T-cell (primary cell): ENCODE measurements around the gene TBX4. TPM values are rescaled to one million over a fixed set of nuclear protein-coding genes. Genes with fewer than 3 reads are reported as not detected.

Experiments used
- ATAC-seq, 4 experiments: fragments of 200-7000 bp in 3 of 4; fragments of 150-1000 bp in 1 of 4; cut with Tn5 transposase; replicated peaks in 1 of 4; 1 replicate in 3 of 4; 2 replicates in 1 of 4; pipeline ENCODE4 v1.10.0; 2021; ENCODE audit warnings: moderate library complexity in 3 of 4, mild to moderate bottlenecking in 2 of 4, moderate number of reproducible peaks in 1 of 4
- CTCF ChIA-PET, 2 donors: fragments of 300-600 bp; sonication (Branson Sonifier 250); formaldehyde crosslinking; loops; one replicate each; lab custom pipeline; 2022; ENCODE audit warnings: antibody characterized with exemption in 2 of 2; lab: Charles Lee
- POLR2A ChIA-PET, 2 donors: fragments of 300-600 bp; sonication (Branson Sonifier 250); formaldehyde crosslinking; loops; one replicate each; lab custom pipeline; 2022; ENCODE audit warnings: antibody characterized with exemption in 2 of 2; lab: Charles Lee
- DNase-seq, 35 experiments: peaks; one replicate each; pipeline versions ENCODE4 v3.0.0 to v3.0.0-alpha.2; 2013 to 2023
- H3K27ac ChIP-seq: one replicate; pipeline ENCODE4 v1.5.1; 2013; ENCODE audit warnings: low read length
- H3K27me3 ChIP-seq, 2 experiments: replicated peaks in 1 of 2; 1 replicate in 1 of 2; 2 replicates in 1 of 2; pipeline versions ENCODE4 v1.6.1 to v1.7.0; 2013; ENCODE audit warnings: low read length in 1 of 2, mixed read lengths in 1 of 2; ENCODE audit not compliant: control insufficient read depth in 2 of 2, insufficient read depth in 2 of 2; ENCODE audit errors: extremely low read depth in 1 of 2
- H3K36me3 ChIP-seq, 2 donors: 1 replicate in 1 of 2; 2 replicates in 1 of 2; pipeline versions ENCODE4 v1.6.1 to v1.7.0; 2013; ENCODE audit warnings: low read length in 1 of 2; ENCODE audit not compliant: control insufficient read depth in 2 of 2, insufficient read depth in 1 of 2; ENCODE audit errors: extremely low read depth in 1 of 2
- H3K4me1 ChIP-seq, 2 experiments: 1 replicate in 1 of 2; 2 replicates in 1 of 2; pipeline versions ENCODE4 v1.6.1 to v1.7.0; 2013; ENCODE audit warnings: low read length in 2 of 2, mixed read lengths in 1 of 2; ENCODE audit not compliant: insufficient read depth in 2 of 2, control insufficient read depth in 1 of 2; ENCODE audit errors: extremely low read depth in 1 of 2
- H3K4me3 ChIP-seq, 2 donors: 1 replicate in 1 of 2; 2 replicates in 1 of 2; pipeline versions ENCODE4 v1.5.1 to v1.7.0; 2013; ENCODE audit warnings: mild to moderate bottlenecking in 2 of 2, low read length in 1 of 2, moderate library complexity in 1 of 2; ENCODE audit not compliant: control insufficient read depth in 1 of 2; ENCODE audit errors: extremely low read depth in 1 of 2
- H3K9me3 ChIP-seq: 2 replicates; pipeline ENCODE4 v1.7.0; 2013
- H3K27ac Mint-ChIP-seq, 2 donors: one replicate each; pipeline ENCODE4 v1.8.0; 2020 to 2021; ENCODE audit warnings: mild to moderate bottlenecking in 2 of 2, mixed read lengths in 2 of 2
- H3K27me3 Mint-ChIP-seq, 2 donors: one replicate each; pipeline ENCODE4 v1.8.0; 2021 to 2022; ENCODE audit warnings: mixed read lengths in 2 of 2
- H3K36me3 Mint-ChIP-seq: one replicate; pipeline ENCODE4 v1.8.0; 2021; ENCODE audit warnings: mixed read lengths
- H3K4me1 Mint-ChIP-seq, 3 donors: one replicate each; pipeline ENCODE4 v1.8.0; 2020 to 2022; ENCODE audit warnings: mixed read lengths in 3 of 3, mild to moderate bottlenecking in 1 of 3
- H3K4me3 Mint-ChIP-seq, 3 donors: one replicate each; pipeline ENCODE4 v1.8.0; 2020 to 2022; ENCODE audit warnings: mild to moderate bottlenecking in 3 of 3, mixed read lengths in 3 of 3, moderate library complexity in 3 of 3
- H3K9me3 Mint-ChIP-seq, 3 donors: one replicate each; pipeline ENCODE4 v1.8.0; 2020 to 2022; ENCODE audit warnings: mixed read lengths in 3 of 3
- WGBS: methylation state at CpG from one replicate; pipeline ENCODE4 v1.1.5; 2013; ENCODE audit warnings: missing lambda C conversion rate; ENCODE audit not compliant: insufficient coverage; 5-methylcytosine and 5-hydroxymethylcytosine counted together
- total RNA-seq, 35 experiments: library from RNA in 6 of 35; stranded (reverse) in 6 of 35; fragments of 120-200 nt in 1 of 35; gene quantifications; one replicate each; pipeline versions ENCODE4 v1.2.1 to v1.2.4 and lab custom pipeline; 2013 to 2026

The TBX4 gene
- total RNA-seq, 5 donors from 2014 or later (not counting 1 experiment from before 2014, with no cell fraction given): not detected

DNA sequence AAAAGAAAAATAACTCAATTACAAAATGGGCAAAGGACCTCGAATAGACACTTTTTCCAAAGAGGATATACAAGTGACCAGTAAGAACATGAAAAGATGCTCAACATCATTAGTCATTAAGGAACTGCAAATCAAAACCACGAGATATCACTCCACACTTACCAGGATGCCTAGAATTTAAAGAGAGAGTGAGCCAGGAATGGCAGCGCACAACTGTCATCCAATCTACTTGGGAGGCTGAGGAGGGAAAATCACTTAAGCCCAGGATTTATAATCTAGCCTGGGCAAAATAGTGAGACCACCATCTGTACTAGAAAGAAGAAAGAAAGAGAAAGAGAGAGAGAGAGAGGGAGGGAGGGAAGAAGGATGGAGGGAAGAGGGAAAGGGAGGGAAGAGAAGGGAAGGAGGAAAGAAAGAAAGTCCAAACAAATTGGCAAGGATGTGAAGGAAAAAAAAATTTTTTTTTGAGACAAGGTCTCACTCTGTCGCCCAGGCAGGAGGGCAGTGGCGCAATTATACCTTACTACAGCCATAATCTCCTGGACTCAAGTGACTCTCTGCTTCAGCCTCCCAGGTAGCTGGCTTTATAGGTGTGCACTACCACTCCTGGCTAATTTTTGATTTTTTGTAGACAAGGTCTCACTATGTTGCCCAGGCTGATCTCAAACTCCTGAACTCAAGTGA is 30.0 kb upstream of the TBX4 start:
- ATAC-seq (no peak), DNase-seq (no peak)
- H3K27me3 ChIP-seq: peaks cover 6 to 40% of the 10 kb centered on the region in 2 experiments
- no peaks in the 10 kb centered on the region for H3K9me3 ChIP-seq
- H3K36me3 ChIP-seq: no peaks in the 10 kb centered on the region
- no CpG with 5 or more reads among the region's 5 CpGs for WGBS
- H3K27ac Mint-ChIP-seq: no peak overlapping the region
- no peak overlapping the region for H3K4me3 Mint-ChIP-seq
- H3K4me1 Mint-ChIP-seq: no peaks in the 10 kb centered on the region
- no peak overlapping the region for H3K4me3 ChIP-seq
- H3K27me3 Mint-ChIP-seq: peaks cover 50 to 69% of the 10 kb centered on the region in 2 donors
- no peak overlapping the region for H3K27ac ChIP-seq
- no peaks in the 10 kb centered on the region for H3K9me3 Mint-ChIP-seq
- H3K4me1 ChIP-seq: no peaks in the 10 kb centered on the region
- CTCF ChIA-PET: no interaction called here
- POLR2A ChIA-PET: no interaction called here
- H3K36me3 Mint-ChIP-seq: no peaks in the 10 kb centered on the region

DNA sequence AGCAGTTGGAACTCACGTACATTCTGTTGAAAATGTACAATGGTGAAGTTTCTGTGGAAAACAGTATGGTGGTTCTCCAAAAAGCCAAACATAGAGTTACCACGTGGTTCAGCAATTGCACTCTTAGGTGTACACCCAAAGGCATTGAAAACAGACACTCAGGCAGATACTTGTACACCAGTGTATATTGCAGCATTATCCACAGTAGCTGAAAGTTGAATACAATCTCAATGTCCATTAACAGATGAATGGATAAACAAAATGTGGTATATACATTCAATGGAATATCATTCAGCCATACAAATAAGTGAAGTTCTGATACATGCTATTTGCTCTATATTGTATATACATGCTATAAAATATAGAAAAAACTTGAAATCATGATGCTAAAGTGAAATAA is 29.4 kb upstream of the TBX4 start:
- H3K4me3 ChIP-seq: no peak overlapping the region
- H3K36me3 Mint-ChIP-seq: no peaks in the 10 kb centered on the region
- H3K9me3 ChIP-seq: no peaks in the 10 kb centered on the region
- H3K36me3 ChIP-seq: no peaks in the 10 kb centered on the region
- ATAC-seq (no peak), DNase-seq (no peak)
- no CpG with 5 or more reads among the region's 2 CpGs for WGBS
- H3K4me1 Mint-ChIP-seq: no peaks in the 10 kb centered on the region
- no peak overlapping the region for H3K27ac Mint-ChIP-seq
- H3K27me3 ChIP-seq: peaks cover 6 to 35% of the 10 kb centered on the region in 2 experiments
- H3K4me3 Mint-ChIP-seq: no peak overlapping the region
- ChIA-PET CTCF (no interaction called here), POLR2A (no interaction called here)
- H3K9me3 Mint-ChIP-seq: no peaks in the 10 kb centered on the region
- peaks cover 50 to 69% of the 10 kb centered on the region in 2 donors for H3K27me3 Mint-ChIP-seq
- no peak overlapping the region for H3K27ac ChIP-seq
- H3K4me1 ChIP-seq: no peaks in the 10 kb centered on the region

DNA sequence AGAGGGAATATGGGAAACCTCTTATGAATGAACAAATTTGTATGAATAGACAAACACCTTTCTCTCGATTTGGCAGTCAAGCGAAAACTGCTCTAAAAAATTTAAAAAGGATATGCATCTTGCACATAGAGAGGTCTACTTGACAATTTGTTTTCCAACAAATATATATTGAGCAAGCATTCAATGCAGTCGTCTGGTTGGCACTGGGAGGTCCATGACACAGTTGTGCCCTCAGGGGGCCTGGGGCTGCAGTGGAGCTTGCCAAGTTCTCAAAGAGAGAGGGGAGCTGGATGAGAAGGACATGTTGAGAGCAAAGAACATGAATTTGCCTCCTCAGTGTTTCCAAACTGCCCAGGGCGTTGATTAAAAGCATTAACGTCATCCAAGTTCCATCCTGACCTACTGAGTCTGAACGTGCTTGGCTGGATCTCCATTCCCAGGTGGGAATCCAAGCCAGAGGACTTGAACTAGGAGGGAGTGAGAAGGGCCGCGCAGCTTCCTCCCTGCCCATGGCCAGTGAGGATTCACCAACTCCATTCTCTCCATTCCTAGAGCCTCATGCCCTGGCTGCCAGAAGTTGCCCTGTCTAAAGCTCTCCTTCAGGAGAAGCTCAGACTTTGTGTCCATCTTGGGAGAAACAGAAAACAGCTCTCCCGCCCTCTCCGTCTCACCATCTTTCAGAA is 28.1 kb upstream of the TBX4 start:
- Mint-ChIP-seq H3K9me3 (no peaks in the 10 kb centered on the region), H3K27ac (no peak overlapping the region), H3K4me1 (no peaks in the 10 kb centered on the region), H3K27me3 (peaks cover 44 to 58% of the 10 kb centered on the region in 2 donors), H3K36me3 (no peaks in the 10 kb centered on the region), H3K4me3 (no peak overlapping the region)
- no peaks in the 10 kb centered on the region for H3K36me3 ChIP-seq
- ChIA-PET CTCF (no interaction called here), POLR2A (no interaction called here)
- H3K27ac ChIP-seq: no peak overlapping the region
- peaks cover 6 to 34% of the 10 kb centered on the region in 2 experiments for H3K27me3 ChIP-seq
- H3K9me3 ChIP-seq: no peaks in the 10 kb centered on the region
- ATAC-seq (no peak), DNase-seq (no peak)
- WGBS: 72% methylated on average over 5 of the region's 10 CpGs
- no peaks in the 10 kb centered on the region for H3K4me1 ChIP-seq
- no peak overlapping the region for H3K4me3 ChIP-seq

DNA sequence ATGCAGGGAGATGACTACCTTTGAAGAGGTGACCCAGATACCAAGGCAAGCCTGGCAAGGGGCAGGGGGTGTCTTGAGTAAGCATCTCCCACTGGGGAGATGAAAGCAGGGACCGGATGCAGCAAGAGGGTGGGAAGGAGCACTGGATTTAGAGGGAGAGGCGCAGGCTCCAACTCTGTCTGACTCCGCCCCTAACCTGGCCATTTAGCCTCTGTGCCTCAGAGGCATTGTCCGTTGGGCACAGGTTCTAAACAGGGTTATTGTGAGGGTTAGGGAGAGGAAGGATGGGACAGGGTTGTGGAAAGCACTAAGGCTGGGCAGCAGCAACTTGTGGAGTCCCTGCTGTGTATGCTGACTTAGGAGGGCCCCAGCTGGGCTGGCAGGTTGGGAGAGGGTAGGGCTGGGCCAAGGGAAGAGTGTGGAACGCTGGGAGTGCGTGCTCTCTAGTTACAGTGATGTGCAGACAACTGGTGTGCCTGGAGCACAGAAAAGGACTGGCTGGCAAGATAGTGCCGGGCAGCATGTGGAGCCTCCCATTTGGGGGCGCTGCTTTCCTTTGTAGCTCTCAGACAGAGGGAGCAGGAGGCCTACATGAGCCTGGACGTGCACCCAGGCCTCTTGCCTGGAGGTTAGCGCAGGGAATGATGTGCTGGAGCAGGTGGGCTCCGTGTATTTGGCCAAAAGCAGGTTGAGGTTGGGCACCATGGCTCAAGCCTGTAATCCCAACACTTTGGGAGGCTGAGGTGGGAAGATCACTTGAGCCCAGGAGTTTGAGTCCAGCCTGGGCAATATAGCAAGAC is 26.3 kb upstream of the TBX4 start:
- 54% methylated on average over 9 of the region's 11 CpGs for WGBS
- ATAC-seq (no peak), DNase-seq (no peak)
- Histone ChIP-seq H3K4me3 (no peak overlapping the region), H3K27ac (no peak overlapping the region), H3K9me3 (no peaks in the 10 kb centered on the region), H3K4me1 (no peaks in the 10 kb centered on the region), H3K36me3 (no peaks in the 10 kb centered on the region), H3K27me3 (peaks cover 3 to 25% of the 10 kb centered on the region in 2 experiments)
- CTCF ChIA-PET: interaction anchor here in 1 of 2 donors (0.6 kb wide), 1 partner anchor 416 kb away, joined by 6 read pairs; no protein-coding TSS in a partner anchor
- no peaks in the 10 kb centered on the region for H3K36me3 Mint-ChIP-seq
- no peaks in the 10 kb centered on the region for H3K4me1 Mint-ChIP-seq
- no peak overlapping the region for H3K4me3 Mint-ChIP-seq
- POLR2A ChIA-PET: no interaction called here
- H3K27ac Mint-ChIP-seq: no peak overlapping the region
- no peaks in the 10 kb centered on the region for H3K9me3 Mint-ChIP-seq
- peaks cover 31 to 45% of the 10 kb centered on the region in 2 donors for H3K27me3 Mint-ChIP-seq

DNA sequence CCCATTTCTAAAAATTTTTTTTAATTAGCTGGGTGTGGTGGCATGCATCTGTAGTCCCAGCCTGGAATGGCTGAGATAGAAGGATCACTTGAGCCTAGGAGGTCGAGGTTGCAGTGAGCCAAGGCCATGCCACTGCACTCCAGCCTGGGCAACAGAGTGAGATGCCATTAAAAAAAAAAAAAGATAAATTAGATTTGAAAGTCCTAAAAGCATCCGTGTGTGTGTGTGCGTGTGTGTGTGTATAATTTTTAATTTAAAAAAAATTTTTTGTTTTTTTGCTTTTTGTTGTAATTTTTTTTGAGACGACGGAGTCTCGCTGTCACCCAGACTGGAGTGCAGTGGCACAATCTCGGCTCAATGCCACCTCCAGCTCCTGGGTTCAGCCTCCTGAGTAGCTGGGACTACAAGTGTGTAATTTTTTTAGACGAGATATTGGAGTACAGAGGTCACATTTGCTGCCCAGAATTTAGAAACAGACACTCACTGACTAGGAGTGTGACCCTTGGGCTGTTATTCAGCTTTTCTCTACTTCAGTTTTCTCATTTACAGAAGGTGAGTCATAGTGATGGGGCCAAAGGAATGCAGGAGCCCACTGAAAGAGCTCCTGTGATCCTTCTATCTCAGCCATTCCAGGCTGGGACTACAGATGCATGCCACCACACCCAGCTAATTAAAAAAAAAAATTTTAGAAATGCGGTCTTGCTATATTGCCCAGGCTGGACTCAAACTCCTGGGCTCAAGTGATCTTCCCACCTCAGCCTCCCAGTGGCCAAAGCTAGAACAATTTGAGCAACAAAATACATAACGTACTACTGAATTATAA is 25.5 kb upstream of the TBX4 start:
- ChIA-PET CTCF (interaction anchor here in 1 of 2 donors (0.6 kb wide), 1 partner anchor 218 kb away, joined by 4 read pairs; no protein-coding TSS in a partner anchor), POLR2A (no interaction called here)
- 74% methylated on average over 3 of the region's 10 CpGs for WGBS
- Mint-ChIP-seq H3K4me3 (no peak overlapping the region), H3K4me1 (no peaks in the 10 kb centered on the region), H3K27me3 (peaks cover 28 to 38% of the 10 kb centered on the region in 2 donors), H3K36me3 (no peaks in the 10 kb centered on the region), H3K9me3 (no peaks in the 10 kb centered on the region), H3K27ac (no peak overlapping the region)
- DNase-seq (no peak), ATAC-seq (no peak)
- Histone ChIP-seq H3K9me3 (no peaks in the 10 kb centered on the region), H3K27me3 (peaks cover 3 to 20% of the 10 kb centered on the region in 2 experiments), H3K36me3 (no peaks in the 10 kb centered on the region), H3K4me3 (no peak overlapping the region), H3K4me1 (no peaks in the 10 kb centered on the region), H3K27ac (no peak overlapping the region)

DNA sequence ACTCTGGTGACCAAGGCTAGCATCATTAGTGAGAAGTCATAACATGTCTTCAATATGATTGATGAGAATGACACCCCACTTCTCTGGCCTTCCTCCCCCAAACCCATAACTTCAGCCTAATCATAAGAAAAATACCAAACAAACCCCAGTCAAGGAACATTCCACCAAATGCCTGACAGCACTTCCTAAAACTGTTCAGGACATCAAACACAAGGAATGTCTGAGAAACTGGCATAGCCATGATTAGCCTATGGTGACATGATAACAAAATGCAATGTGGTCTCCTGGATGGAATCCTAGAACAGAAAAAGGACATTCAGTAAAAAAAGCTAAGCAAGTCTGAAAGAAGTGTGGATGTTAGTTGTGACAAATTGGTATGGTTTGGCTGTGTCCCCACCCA is 24.7 kb upstream of the TBX4 start:
- CTCF ChIA-PET: interaction anchor here in 1 of 2 donors (0.6 kb wide), 1 partner anchor 219 kb away, joined by 4 read pairs; no protein-coding TSS in a partner anchor
- peaks cover 21 to 33% of the 10 kb centered on the region in 2 donors for H3K27me3 Mint-ChIP-seq
- POLR2A ChIA-PET: no interaction called here

More for the DNA sequence above, 24.7 kb upstream of the TBX4 start:
- H3K27me3 ChIP-seq: peaks cover 2 to 20% of the 10 kb centered on the region in 2 experiments
- H3K4me3 ChIP-seq: no peak overlapping the region
- H3K9me3 Mint-ChIP-seq: no peaks in the 10 kb centered on the region
- ATAC-seq (no peak), DNase-seq (no peak)
- no peak overlapping the region for H3K27ac Mint-ChIP-seq
- H3K4me1 ChIP-seq: no peaks in the 10 kb centered on the region
- H3K36me3 Mint-ChIP-seq: no peaks in the 10 kb centered on the region
- no peaks in the 10 kb centered on the region for H3K9me3 ChIP-seq
- H3K4me1 Mint-ChIP-seq: no peaks in the 10 kb centered on the region
- H3K4me3 Mint-ChIP-seq: no peak overlapping the region
- H3K27ac ChIP-seq: no peak overlapping the region
- no peaks in the 10 kb centered on the region for H3K36me3 ChIP-seq
